Measurements from ENCODE around the gene SPACA1.
"Not testable (repeated sequence)": the region's sequence is repeated elsewhere in the genome, so short reads cannot be mapped to it uniquely, and the experiment has no call there.

SPACA1 gene, protein sequence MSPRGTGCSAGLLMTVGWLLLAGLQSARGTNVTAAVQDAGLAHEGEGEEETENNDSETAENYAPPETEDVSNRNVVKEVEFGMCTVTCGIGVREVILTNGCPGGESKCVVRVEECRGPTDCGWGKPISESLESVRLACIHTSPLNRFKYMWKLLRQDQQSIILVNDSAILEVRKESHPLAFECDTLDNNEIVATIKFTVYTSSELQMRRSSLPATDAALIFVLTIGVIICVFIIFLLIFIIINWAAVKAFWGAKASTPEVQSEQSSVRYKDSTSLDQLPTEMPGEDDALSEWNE

DNA sequence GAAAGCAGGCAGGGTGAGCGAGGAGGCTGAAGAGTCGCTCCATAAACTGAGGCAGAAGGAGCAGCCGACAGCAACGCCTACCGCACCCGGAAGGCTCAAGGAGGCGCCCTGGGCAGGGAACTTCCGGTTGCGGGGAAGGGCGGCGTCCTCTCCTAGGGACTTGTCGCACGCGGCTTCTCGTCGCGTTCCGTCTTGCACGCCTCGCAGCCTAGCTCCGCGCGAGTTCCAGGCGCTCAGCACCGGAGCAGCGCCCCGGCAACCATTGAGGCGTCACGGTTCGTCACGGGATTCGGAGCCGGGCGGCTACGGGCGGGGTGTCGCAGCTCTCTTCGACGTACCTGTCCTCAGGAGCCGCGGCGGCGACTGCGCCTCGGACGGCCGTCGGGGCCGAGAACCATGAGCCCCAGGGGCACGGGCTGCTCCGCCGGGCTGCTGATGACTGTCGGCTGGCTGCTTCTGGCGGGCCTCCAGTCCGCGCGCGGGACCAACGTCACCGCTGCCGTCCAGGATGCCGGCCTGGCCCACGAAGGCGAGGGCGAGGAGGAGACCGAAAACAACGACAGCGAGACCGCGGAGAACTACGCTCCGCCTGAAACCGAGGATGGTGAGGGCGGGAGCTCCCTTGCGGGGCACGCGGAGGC, at the start of gene SPACA1:
Gene SPACA1, plus strand, starts transcription at position 332 of the 641 bp plus-strand sequence. Its CDS starts 65 bp downstream, at position 397.
- no peak for DNase-seq

DNA sequence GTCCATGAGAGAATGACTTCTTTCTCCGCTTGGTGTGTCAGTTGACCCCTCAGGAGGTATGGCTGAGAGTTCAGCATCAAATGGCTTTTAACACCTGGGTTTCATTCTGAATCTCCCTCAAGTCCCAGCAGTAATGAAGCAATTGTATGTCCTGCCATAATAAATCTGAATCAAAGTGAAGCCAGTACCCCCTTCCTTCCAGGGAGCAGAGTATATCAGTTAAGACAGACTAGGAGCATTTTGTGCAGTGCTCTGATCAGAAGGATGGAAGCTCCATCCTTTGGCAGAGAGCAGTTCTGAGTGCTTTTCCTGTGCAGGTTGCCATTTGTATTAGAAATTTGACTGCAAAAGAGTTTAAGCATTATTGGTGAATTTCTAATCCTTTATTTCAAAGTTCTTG, 46.9 kb upstream of the SPACA1 start:
- DNase-seq, result no peak

DNA sequence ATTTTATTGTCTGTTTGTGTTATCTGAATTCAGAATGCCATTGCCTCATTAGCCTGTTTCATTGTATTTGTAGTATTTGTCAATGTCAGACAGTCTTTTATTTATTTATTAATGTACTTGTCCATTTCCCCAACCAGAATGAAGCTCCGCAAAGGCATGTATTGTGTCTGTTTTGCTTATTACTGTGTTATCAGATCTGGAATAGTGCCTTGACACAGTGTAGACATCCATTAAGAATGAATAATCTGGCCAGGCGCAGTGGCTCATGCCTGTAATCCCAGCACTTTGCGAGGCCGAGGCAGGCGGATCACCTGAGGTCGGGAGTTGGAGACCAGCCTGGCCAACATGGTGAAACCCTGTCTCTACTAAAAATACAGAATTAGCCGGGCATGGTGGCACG, 46.4 kb upstream of the SPACA1 start:
- DNase-seq, result not testable (repeated sequence)

- no peak for DNase-seq
These were observed 42.9 kb upstream of the SPACA1 start for GRCh38 chr6:88004707-88005106.

DNA sequence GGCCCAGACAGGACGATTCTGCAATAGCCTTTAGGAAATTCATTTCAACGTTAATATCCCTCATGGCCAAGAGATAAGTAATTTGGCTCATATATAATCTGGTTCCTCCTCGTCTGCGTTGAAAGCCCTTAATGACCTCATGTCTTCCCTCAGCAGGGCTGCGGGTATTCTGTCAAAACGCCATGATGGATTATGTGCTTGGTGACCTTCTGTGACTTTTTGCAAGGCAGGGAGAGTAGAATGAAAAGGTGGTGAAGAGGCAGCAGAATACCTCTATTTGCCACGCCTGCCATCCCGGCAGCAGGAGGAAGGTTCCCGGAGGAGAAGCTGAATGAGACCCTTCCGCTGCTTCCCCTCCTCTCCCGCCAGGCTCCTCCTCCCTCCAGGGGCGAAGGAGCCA, 41.1 kb upstream of the SPACA1 start:
- DNase-seq, result no peak

DNA sequence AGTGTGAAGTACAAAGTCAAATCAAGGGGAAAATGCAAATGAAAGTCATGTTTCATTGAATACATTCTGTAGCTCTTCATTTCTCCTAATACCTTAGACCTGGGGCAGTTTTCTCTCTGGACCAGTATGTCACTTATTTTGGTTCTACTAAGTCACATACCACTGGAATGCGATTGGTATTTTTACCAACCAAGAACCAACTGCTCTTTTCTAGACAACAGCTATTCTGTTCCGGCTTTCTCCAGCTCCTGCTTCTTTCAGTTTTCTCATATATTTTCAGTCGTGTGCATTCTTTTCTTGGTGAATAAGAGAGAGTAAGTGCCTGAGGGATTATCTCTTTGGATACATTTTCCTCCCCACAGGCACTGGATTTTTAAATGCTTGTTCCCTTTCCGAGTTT, 39.2 kb upstream of the SPACA1 start:
- DNase-seq, result no peak

DNA sequence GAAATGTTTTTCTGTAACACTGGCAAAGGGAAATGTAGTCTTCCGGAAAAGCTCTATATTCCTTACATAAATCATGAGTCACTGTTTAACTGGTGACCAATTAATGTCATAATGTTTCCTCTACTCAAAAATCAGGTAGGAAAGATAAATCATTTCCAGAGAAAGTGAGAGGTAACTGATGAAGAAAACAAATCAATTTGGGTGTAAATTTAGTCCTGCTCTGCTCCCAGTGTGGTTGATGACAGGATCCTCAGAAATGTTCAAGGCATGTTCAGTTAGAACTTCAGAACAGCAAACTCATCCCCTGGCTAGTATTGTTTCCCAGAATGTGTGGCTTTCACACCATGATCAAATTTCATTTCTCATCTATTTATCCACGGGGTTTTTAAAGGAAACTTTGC, 38.8 kb upstream of the SPACA1 start:
- DNase-seq, result no peak

- no peak for DNase-seq
These were observed 34.6 kb upstream of the SPACA1 start for GRCh38 chr6:88013015-88013414.

- no peak for DNase-seq
These were observed 34.1 kb upstream of the SPACA1 start for GRCh38 chr6:88013554-88013953.

DNA sequence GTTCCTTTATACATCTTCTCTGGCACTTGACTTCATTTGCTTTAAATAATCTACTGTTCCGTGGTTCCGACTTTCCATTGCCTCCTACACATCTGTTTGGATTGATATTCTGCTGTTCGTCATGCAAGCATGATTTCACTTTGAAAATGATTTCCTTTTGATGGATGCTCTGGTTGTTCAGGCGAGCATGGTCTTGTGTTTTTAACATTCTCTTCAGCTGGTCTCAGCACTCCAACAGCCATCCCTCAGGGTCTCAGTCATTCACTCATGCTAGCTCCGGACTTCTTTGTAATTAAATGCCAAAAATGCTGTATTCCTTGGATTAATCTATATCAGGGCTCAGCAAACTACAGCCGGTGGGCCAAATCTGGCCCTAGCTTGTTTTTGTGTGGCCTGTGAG, 27.2 kb upstream of the SPACA1 start:
- DNase-seq, result no peak

DNA sequence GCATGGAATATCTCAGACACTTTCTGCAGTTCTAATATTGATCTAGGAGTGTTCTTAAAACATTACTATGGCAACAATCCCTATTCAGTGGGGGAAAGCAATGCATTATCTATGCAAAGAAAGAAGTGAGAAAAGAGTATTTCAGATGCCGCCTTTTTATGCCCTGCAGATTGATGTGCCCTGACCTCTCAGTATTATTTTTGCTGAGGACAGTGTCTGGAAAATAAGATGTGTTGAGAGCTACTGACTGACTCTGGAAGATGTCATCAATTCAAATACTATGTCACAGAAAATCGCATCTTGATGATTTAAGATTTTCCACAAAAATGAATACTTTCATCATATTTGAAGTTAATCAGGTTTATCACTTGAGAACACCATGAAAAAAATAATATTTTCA, 22.9 kb upstream of the SPACA1 start:
- no peak for DNase-seq

DNA sequence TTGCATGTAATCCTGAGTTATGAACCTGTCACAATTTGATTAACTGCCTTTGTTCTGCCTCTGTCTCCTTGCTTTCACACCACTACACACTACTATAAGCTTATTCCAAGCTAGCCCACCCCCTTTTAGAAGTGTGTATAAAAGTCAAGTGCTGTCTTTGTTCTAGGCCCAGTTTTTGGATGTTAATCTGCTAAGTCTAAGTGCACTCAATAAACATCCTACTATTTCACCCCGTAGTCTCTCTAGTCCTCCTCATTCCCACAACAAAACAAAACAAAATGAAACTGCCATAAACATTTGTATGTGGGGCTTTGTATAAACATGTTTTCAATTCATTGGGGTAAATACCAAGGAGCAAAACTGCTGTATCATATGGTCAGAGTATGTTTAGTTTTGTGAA, 16.1 kb upstream of the SPACA1 start:
- DNase-seq, result no peak

GRCh38 chr6:88044530-88044929, 3.1 kb upstream of the SPACA1 start:
- DNase-seq, result no peak

DNA sequence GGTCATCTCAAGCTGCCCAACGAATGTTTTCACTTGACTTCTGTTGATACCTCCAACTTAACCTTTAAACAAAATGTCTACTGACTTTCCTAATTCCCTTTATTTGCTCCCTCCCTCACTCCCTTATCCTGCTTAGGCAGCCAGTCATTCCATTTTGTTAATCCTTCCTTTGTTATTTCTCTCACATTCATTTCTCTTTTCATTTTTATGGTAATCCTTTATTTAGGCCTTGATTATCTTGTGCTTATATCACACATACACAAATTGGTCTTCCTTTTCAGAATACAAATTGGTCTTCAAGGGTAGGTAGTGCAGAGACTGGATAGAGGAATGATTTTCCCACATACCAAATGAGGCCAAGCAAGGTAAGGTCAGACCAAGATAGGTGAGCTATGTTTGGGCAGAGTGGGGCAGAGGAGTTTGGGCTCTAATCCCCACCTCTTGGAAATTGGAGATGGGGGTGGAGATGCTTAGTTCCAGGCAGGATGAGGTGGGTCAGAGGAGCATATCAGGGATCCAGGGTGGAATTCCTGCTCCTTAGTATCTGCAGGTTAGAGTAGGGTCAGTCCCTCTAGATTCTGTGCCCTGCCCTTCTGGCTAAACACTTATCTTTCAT, 2.0 kb upstream of the SPACA1 start:
- DNase-seq, result no peak

DNA sequence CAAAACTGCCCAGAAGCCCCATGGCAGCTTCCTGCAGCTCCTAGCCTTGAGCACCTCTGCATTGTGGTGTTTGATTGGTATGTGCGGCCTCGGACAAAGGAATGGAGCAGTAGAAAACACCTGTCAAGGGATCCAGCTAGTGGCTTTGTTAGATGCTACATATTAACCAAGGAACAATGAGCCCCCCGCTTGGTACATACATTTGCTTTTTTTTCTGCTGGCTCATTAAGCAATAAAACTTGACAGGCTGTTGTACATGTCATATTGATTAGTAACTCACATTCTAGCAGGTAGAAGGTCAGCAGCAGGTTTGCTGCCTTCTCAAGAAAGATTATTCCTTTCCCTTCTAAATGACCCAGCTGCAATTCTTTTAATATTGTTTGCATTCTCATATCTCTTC, 937 bp downstream of the SPACA1 start:
- no peak for DNase-seq

DNA sequence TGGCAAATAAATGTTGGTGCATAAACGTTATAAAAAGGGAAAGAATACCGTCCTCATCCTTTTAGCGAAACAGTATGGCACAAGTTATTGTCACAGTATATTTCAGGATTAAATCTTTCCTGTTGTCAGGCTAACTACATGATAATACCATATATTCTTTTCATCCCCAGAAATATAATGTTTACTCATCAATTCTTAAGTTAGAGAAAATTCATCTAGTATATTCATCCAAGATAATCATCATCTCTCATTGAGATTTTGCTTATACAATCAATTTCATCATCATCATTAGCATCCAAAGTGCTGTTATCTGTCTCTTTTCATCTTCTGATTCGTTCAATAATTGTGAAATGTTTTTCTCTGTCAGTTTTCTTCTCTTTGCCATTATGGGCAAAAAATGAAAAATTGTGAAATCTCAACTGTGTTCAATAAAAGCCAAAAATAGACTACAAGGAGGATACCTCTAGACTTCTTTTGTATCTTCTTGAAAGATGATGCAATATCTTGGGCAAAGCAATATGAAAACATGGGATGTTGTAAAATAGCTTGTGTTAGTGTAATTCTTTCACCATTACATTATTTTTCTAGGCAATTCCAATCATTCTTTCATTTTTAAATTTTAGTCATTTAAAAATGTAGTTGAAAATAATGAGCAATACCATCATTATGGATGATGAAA, 2.6 kb downstream of the SPACA1 start:
- no peak for DNase-seq

DNA sequence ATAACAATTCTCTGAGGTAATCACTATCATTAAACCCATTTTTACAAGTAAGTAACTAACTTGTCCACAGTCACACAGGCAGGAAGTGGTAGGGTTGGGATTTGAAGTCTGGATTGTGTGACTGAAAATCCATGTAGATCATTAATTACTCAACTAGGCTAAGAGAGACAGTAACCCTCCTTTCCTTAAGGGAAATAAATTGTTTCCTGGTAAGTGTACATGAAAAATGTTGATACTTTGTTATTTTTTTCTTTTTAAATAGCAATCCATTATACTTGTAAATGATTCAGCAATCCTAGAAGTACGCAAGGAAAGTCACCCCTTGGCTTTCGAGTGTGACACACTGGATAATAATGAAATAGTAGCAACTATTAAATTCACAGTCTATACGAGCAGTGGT, 11.6 kb downstream of the SPACA1 start:
- no peak for DNase-seq

DNA sequence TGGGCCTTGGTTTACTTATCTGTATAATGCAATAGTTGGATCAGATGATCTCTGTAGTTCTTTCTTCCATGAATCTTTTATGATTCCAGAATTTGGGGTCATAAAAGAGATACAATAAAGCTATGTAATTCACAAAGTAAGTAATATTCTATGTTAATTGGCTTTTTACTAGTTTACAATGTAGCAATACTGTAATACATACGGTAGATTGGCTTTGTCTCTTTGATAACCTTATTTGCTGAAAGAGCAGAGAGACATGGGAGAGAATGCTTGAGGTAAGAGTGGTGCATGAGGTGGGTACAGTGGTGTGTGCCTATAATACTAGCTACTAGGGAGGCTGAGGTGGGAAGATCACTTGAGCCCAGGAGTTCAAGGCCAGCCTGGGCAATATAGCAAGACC, 14.7 kb downstream of the SPACA1 start:
- DNase-seq, result no peak

DNA sequence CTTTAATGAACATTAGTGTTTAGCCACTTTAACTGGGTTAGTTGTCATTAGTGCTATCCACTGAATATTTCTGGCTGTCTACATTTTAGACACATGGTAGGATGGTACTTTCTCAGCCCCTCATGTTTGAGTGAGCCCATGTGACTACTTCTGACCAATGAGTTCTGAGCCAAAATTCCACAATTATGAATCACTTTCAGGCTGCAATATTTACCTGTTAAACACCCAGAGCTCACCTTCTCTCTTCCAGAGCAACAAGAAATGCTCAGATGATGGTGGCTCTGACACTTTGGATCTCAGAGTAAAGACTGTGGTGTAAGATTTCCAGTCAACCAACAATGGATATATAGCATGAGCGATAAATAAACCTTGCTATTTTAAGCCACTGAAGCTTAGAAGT, 24.8 kb downstream of the SPACA1 start:
- no peak for DNase-seq

DNA sequence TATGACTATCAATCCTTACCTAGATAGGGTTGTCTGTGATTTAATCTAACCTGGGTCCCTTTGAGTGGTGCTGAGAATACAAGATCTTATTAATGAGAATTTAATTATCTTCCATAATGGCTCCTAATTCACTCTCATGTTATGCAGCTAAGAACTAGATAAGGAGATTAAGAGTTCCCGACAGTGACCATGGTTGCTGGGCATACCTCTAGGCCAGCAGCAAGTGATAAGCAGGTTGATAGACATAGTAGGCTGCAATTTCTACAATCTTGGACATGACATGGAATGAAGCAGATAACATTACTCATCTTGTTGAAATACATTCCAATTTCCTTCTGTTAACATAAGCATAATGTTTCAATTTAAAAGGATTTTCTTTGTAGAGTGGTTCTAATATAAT, 27.1 kb downstream of the SPACA1 start:
- DNase-seq, result no peak

DNA sequence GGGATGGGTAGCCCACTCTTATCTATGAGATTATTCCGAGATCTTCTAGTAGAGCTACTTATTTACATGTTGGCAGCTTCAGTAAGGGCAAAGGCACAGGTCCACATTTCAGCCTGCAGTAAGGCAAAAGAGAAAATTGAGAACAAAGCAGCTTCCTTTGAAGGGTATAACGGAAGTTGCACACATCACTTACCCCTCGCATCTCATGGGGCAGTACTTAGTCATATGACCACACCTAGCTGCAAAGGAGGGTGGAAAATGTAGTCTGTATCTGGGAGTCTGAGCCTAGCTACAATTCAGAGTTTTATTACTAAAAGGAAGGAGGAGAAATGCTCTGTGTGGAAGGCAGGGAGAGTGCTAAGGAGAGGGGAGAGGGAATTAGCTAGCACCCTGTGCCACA, 29.7 kb downstream of the SPACA1 start:
- DNase-seq, result no peak

DNA sequence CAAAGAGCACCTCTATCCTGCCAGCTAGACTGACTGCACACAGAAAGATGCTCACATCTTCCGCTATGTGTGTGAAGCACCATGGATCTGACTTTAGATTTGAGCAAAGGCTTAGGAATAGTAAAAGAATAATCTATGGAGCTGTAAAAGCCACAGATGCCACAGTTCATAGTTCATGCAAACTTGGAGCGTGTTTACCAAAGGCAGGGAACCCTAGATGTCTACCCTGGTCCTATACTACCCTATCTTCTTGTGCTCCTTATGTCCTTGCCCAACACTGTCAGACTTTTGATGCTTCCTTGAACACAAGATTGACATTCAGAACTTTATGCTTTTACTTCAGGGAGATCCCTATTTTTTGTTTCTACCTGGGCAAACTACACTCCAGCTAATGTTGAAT, 39.2 kb downstream of the SPACA1 start:
- DNase-seq, result no peak

- no peak for DNase-seq
These were observed 42.1 kb downstream of the SPACA1 start for GRCh38 chr6:88089708-88090107.

GRCh38 chr6:88105741-88106340, 58.2 kb downstream of the SPACA1 start:
- DNase-seq, result no peak
